ENCODE measurements around the gene UBE2N.

GRCh38 chr12:93387780-93388179, 54.0 kb downstream of the UBE2N start:
- no peak for TF ChIP-seq CTCF (IDR thresholded peaks at IDR 0.05)
- no peak for TF ChIP-seq POLR2A (IDR thresholded peaks at IDR 0.05)
